Stimulated activated CD8-positive, alpha-beta memory T cell treated with anti-CD3 and anti-CD28 coated beads, Interleukin-2, amount 100 ng/mL, for 48 hours (primary cell): ENCODE results near the gene ABL2.

Experiments
- DNase-seq, 2 donors: peaks; one replicate each; pipeline ENCODE4 v3.0.0-alpha.2; 2020; ENCODE audit warnings: low read depth in 2 of 2

Gene ABL2

GRCh38 chr1:179052776-179053175 lies 176.7 kb downstream of the ABL2 start:
- no peak for DNase-seq
